ENCODE measurements around the gene TXLNA. TPM values are rescaled to one million over a fixed set of nuclear protein-coding genes. Genes with fewer than 3 reads are reported as not detected.

Gene TXLNA
- total and polyA plus RNA-seq, 7 donors: 8.0 to 21.5 (median 15.7) TPM

- ATAC-seq (no peak), DNase-seq (no peak)
- no peak overlapping the region for H3K27ac ChIP-seq
- 51 to 63% (median 52%) methylated on average over 4 of the region's 4 CpGs for WGBS, 3 donors
- TF ChIP-seq, protein P1, sequence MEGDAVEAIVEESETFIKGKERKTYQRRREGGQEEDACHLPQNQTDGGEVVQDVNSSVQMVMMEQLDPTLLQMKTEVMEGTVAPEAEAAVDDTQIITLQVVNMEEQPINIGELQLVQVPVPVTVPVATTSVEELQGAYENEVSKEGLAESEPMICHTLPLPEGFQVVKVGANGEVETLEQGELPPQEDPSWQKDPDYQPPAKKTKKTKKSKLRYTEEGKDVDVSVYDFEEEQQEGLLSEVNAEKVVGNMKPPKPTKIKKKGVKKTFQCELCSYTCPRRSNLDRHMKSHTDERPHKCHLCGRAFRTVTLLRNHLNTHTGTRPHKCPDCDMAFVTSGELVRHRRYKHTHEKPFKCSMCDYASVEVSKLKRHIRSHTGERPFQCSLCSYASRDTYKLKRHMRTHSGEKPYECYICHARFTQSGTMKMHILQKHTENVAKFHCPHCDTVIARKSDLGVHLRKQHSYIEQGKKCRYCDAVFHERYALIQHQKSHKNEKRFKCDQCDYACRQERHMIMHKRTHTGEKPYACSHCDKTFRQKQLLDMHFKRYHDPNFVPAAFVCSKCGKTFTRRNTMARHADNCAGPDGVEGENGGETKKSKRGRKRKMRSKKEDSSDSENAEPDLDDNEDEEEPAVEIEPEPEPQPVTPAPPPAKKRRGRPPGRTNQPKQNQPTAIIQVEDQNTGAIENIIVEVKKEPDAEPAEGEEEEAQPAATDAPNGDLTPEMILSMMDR (IDR thresholded peaks at IDR 0.05): no peak
- no peaks in the 10 kb centered on the region for H3K27me3 ChIP-seq (ENCODE audit: insufficient read depth in 3 of 3, low read length in 2 of 3)
- H3K4me1 ChIP-seq: peaks cover 5% of the 10 kb centered on the region
- peak overlapping the region; percentile 81 for H3K4me3 ChIP-seq
- H3K36me3 ChIP-seq (ENCODE audit: insufficient read depth in 1 of 2, low read depth in 1 of 2): no peaks in the 10 kb centered on the region
- intact Hi-C loops (cut with DNase I): no loop called here
- H3K9me3 ChIP-seq: no peaks in the 10 kb centered on the region
Observed at GRCh38 chr1:32239337-32239736, 59.9 kb downstream of the TXLNA start.

GRCh38 chr1:32239790-32240139, 60.3 kb downstream of the TXLNA start:
- ATAC-seq (no peak), DNase-seq (peak in 1 of 2 donors; percentile 54)
- Histone ChIP-seq H3K27me3 (ENCODE audit: insufficient read depth in 3 of 3, low read length in 2 of 3) (no peaks in the 10 kb centered on the region), H3K27ac (peak overlapping the region; percentile 72), H3K4me3 (peak overlapping the region; percentile 81), H3K4me1 (peaks cover 5% of the 10 kb centered on the region), H3K36me3 (ENCODE audit: insufficient read depth in 1 of 2, low read depth in 1 of 2) (no peaks in the 10 kb centered on the region), H3K9me3 (no peaks in the 10 kb centered on the region)
- 72 to 74% (median 74%) methylated on average over 20 of the region's 20 CpGs for WGBS, 3 donors
- TF ChIP-seq, protein P1 (IDR thresholded peaks at IDR 0.05): no peak
- intact Hi-C loops (cut with DNase I): no loop called here

DNA sequence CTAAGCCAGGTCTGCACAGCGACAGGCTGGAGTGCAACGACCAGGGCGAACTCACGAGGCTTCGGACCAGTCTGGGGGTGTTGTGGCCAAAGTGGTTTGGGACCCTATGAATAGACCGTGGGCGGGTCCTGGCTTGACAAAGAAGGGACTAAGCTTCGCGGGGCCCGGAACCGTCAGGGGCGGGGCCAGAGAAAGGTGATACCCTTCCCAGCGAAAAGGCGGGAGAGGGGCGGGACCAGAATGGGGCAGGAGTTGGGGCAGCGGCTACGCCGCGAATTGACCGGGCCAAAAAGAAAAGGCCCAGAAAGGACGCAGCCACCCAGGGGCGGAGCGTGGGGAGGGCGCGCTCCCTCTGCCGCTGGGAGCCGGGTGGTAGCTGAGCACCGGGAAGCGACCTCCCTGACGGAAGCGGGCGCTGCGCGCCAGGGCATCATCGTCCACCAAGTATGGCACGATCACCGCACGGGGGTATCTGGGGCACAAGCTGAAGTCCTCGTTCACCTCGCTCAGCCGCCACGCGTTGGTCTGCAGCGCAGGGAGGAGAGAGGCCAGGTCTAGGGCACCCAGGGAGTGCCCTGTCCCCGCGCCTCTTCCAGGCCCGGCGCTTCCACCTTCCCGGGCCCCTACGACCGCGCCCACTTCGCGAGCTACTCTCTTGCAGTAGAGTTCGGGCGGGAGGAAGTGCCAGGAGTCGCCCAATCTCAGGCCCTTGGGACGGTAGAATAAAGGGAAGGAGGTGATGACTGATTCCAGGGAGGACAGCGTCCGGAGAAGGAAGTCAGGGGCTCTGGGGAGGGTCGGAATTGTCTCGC, 60.9 kb downstream of the TXLNA start:
- Histone ChIP-seq H3K36me3 (ENCODE audit: insufficient read depth in 1 of 2, low read depth in 1 of 2) (no peaks in the 10 kb centered on the region), H3K4me3 (peak overlapping the region; percentile 81), H3K9me3 (no peaks in the 10 kb centered on the region), H3K27ac (peak overlapping the region; percentile 72), H3K4me1 (peaks cover 6% of the 10 kb centered on the region), H3K27me3 (ENCODE audit: insufficient read depth in 3 of 3, low read length in 2 of 3) (no peaks in the 10 kb centered on the region)
- ATAC-seq: peak; percentile 48 to 74 (median 59)
- 3 to 4% (median 3%) methylated on average over 53 to 62 of the region's 62 CpGs for WGBS, 3 donors
- TF ChIP-seq, protein P1 (IDR thresholded peaks at IDR 0.05): peak; percentile 14
- intact Hi-C loops (cut with DNase I): no loop called here
- DNase-seq: peak; percentile 67 to 75

- peak overlapping the region; percentile 81 for H3K4me3 ChIP-seq
- H3K27ac ChIP-seq: peak overlapping the region; percentile 72
- peaks cover 14% of the 10 kb centered on the region for H3K4me1 ChIP-seq
- peak; percentile 73 to 83 for DNase-seq
- no peaks in the 10 kb centered on the region for H3K27me3 ChIP-seq (ENCODE audit: insufficient read depth in 3 of 3, low read length in 2 of 3)
- 1 to 3% (median 2%) methylated on average over 45 to 55 of the region's 55 CpGs for WGBS, 3 donors
- intact Hi-C loops (cut with DNase I): no loop called here
- TF ChIP-seq, protein P1 (IDR thresholded peaks at IDR 0.05): no peak
- no peaks in the 10 kb centered on the region for H3K36me3 ChIP-seq (ENCODE audit: insufficient read depth in 1 of 2, low read depth in 1 of 2)
- peak; percentile 88 to 90 (median 88) for ATAC-seq
- H3K9me3 ChIP-seq: no peaks in the 10 kb centered on the region
Observed at GRCh38 chr1:32241001-32241763, 61.7 kb downstream of the TXLNA start.

All from psoas muscle (tissue), 8 donors.